Memory B cell (primary cell): ENCODE results near the gene CFAP91.

Experiments
- ATAC-seq: fragments of 150-1000 bp; cut with Tn5 transposase; 2 replicates; pipeline ENCODE4 v1.10.0; 2021; ENCODE audit warnings: low read depth, mild to moderate bottlenecking, moderate library complexity
- DNase-seq, 2 donors: peaks; one replicate each; pipeline ENCODE4 v3.0.0; 2022; ENCODE audit warnings: low spot score in 2 of 2
- H3K27ac Mint-ChIP-seq: one replicate; pipeline ENCODE4 v1.8.0; 2022; ENCODE audit warnings: mild to moderate bottlenecking, moderate library complexity, mixed read lengths
- H3K27me3 Mint-ChIP-seq: one replicate; pipeline ENCODE4 v1.8.0; 2022; ENCODE audit warnings: mixed read lengths
- H3K36me3 Mint-ChIP-seq: one replicate; pipeline ENCODE4 v1.8.0; 2022; ENCODE audit warnings: mild to moderate bottlenecking, mixed read lengths
- H3K4me1 Mint-ChIP-seq: one replicate; pipeline ENCODE4 v1.8.0; 2022; ENCODE audit warnings: mixed read lengths
- H3K4me3 Mint-ChIP-seq: one replicate; pipeline ENCODE4 v1.8.0; 2022; ENCODE audit warnings: mild to moderate bottlenecking, moderate library complexity, mixed read lengths
- H3K9me3 Mint-ChIP-seq: one replicate; pipeline ENCODE4 v1.8.0; 2022; ENCODE audit warnings: mixed read lengths

Gene CFAP91

GRCh38 chr3:119700269-119700919, 2.4 kb upstream of the CFAP91 start:
- Mint-ChIP-seq H3K27me3 (no peaks in the 10 kb centered on the region), H3K36me3 (no peaks in the 10 kb centered on the region), H3K4me3 (peak overlapping the region; percentile 33), H3K9me3 (no peaks in the 10 kb centered on the region), H3K27ac (peak overlapping the region; percentile 91), H3K4me1 (peaks cover 32% of the 10 kb centered on the region)
- ATAC-seq (peak; percentile 49), DNase-seq (peak; percentile 15 to 51)

- peak overlapping the region; percentile 91 for H3K27ac Mint-ChIP-seq
- no peaks in the 10 kb centered on the region for H3K9me3 Mint-ChIP-seq
- peaks cover 32% of the 10 kb centered on the region for H3K4me1 Mint-ChIP-seq
- no peaks in the 10 kb centered on the region for H3K27me3 Mint-ChIP-seq
- peak overlapping the region; percentile 33 for H3K4me3 Mint-ChIP-seq
- H3K36me3 Mint-ChIP-seq, result no peaks in the 10 kb centered on the region
- DNase-seq, result no peak
- ATAC-seq, result no peak
These were observed 1.7 kb upstream of the CFAP91 start for GRCh38 chr3:119700920-119701734.

- Mint-ChIP-seq H3K4me3 (peak overlapping the region; percentile 86), H3K9me3 (no peaks in the 10 kb centered on the region), H3K36me3 (no peaks in the 10 kb centered on the region), H3K27ac (peak overlapping the region; percentile 88), H3K4me1 (peaks cover 22% of the 10 kb centered on the region), H3K27me3 (no peaks in the 10 kb centered on the region)
- ATAC-seq (no peak), DNase-seq (no peak)
These were observed 1.2 kb downstream of the CFAP91 start for GRCh38 chr3:119703820-119704531.

GRCh38 chr3:119715105-119715504, 12.3 kb downstream of the CFAP91 start:
- no peaks in the 10 kb centered on the region for H3K36me3 Mint-ChIP-seq
- ATAC-seq, result no peak
- no peaks in the 10 kb centered on the region for H3K4me1 Mint-ChIP-seq
- no peak overlapping the region for H3K4me3 Mint-ChIP-seq
- H3K27me3 Mint-ChIP-seq, result peaks cover 2% of the 10 kb centered on the region
- DNase-seq, result no peak
- H3K9me3 Mint-ChIP-seq, result no peaks in the 10 kb centered on the region
- H3K27ac Mint-ChIP-seq, result no peak overlapping the region

GRCh38 chr3:119716998-119717397, 14.2 kb downstream of the CFAP91 start:
- Mint-ChIP-seq H3K36me3 (no peaks in the 10 kb centered on the region), H3K9me3 (no peaks in the 10 kb centered on the region), H3K27me3 (peaks cover 2% of the 10 kb centered on the region), H3K4me1 (no peaks in the 10 kb centered on the region), H3K4me3 (no peak overlapping the region), H3K27ac (no peak overlapping the region)
- DNase-seq, result no peak
- no peak for ATAC-seq

GRCh38 chr3:119717520-119717919, 14.7 kb downstream of the CFAP91 start:
- H3K27ac Mint-ChIP-seq, result no peak overlapping the region
- peaks cover 2% of the 10 kb centered on the region for H3K27me3 Mint-ChIP-seq
- ATAC-seq (no peak), DNase-seq (no peak)
- no peaks in the 10 kb centered on the region for H3K9me3 Mint-ChIP-seq
- no peaks in the 10 kb centered on the region for H3K4me1 Mint-ChIP-seq
- no peak overlapping the region for H3K4me3 Mint-ChIP-seq
- H3K36me3 Mint-ChIP-seq, result no peaks in the 10 kb centered on the region

- no peak for ATAC-seq
- no peak for DNase-seq
- Mint-ChIP-seq H3K4me1 (peaks cover 2% of the 10 kb centered on the region), H3K9me3 (no peaks in the 10 kb centered on the region), H3K36me3 (no peaks in the 10 kb centered on the region), H3K27ac (no peak overlapping the region), H3K4me3 (no peak overlapping the region), H3K27me3 (peaks cover 2% of the 10 kb centered on the region)
These were observed 20.2 kb downstream of the CFAP91 start for GRCh38 chr3:119723022-119723421.

- no peak for ATAC-seq
- no peak overlapping the region for H3K27ac Mint-ChIP-seq
- no peaks in the 10 kb centered on the region for H3K27me3 Mint-ChIP-seq
- peaks cover 2% of the 10 kb centered on the region for H3K4me1 Mint-ChIP-seq
- H3K9me3 Mint-ChIP-seq, result no peaks in the 10 kb centered on the region
- DNase-seq, result no peak
- H3K36me3 Mint-ChIP-seq, result no peaks in the 10 kb centered on the region
- H3K4me3 Mint-ChIP-seq, result no peak overlapping the region
These were observed 24.1 kb downstream of the CFAP91 start for GRCh38 chr3:119726909-119727308.

GRCh38 chr3:119729996-119730395, 27.2 kb downstream of the CFAP91 start:
- H3K27me3 Mint-ChIP-seq, result no peaks in the 10 kb centered on the region
- H3K36me3 Mint-ChIP-seq, result no peaks in the 10 kb centered on the region
- H3K4me1 Mint-ChIP-seq, result no peaks in the 10 kb centered on the region
- no peaks in the 10 kb centered on the region for H3K9me3 Mint-ChIP-seq
- no peak overlapping the region for H3K4me3 Mint-ChIP-seq
- ATAC-seq (no peak), DNase-seq (no peak)
- H3K27ac Mint-ChIP-seq, result no peak overlapping the region

- Mint-ChIP-seq H3K4me1 (no peaks in the 10 kb centered on the region), H3K27me3 (no peaks in the 10 kb centered on the region), H3K9me3 (no peaks in the 10 kb centered on the region), H3K36me3 (no peaks in the 10 kb centered on the region), H3K4me3 (no peak overlapping the region), H3K27ac (no peak overlapping the region)
- DNase-seq, result no peak
- ATAC-seq, result no peak
These were observed 28.9 kb downstream of the CFAP91 start for GRCh38 chr3:119731560-119732343.

- Mint-ChIP-seq H3K27ac (no peak overlapping the region), H3K27me3 (no peaks in the 10 kb centered on the region), H3K4me3 (no peak overlapping the region), H3K9me3 (no peaks in the 10 kb centered on the region), H3K4me1 (no peaks in the 10 kb centered on the region), H3K36me3 (no peaks in the 10 kb centered on the region)
- DNase-seq (no peak), ATAC-seq (no peak)
These were observed 31.0 kb downstream of the CFAP91 start for GRCh38 chr3:119733812-119734211.

- Mint-ChIP-seq H3K36me3 (no peaks in the 10 kb centered on the region), H3K27ac (no peak overlapping the region), H3K9me3 (no peaks in the 10 kb centered on the region), H3K4me3 (no peak overlapping the region), H3K27me3 (peaks cover 3% of the 10 kb centered on the region), H3K4me1 (no peaks in the 10 kb centered on the region)
- no peak for DNase-seq
- no peak for ATAC-seq
These were observed 35.9 kb downstream of the CFAP91 start for GRCh38 chr3:119738741-119739140.

- Mint-ChIP-seq H3K27ac (no peak overlapping the region), H3K4me3 (no peak overlapping the region), H3K4me1 (no peaks in the 10 kb centered on the region), H3K9me3 (no peaks in the 10 kb centered on the region), H3K27me3 (peaks cover 7% of the 10 kb centered on the region), H3K36me3 (no peaks in the 10 kb centered on the region)
- ATAC-seq (no peak), DNase-seq (no peak)
These were observed 39.1 kb downstream of the CFAP91 start for GRCh38 chr3:119741657-119742590.
